WTC11 (cell line): ENCODE measurements around the gene NRP2. TPM values are rescaled to one million over a fixed set of nuclear protein-coding genes. Genes with fewer than 3 reads are reported as not detected.

ENCODE experiments used
- ATAC-seq: fragments of 200-7000 bp; cut with Tn5 transposase; 2 replicates; pipeline ENCODE4 v1.10.0; 2021; ENCODE audit warnings: mild to moderate bottlenecking, moderate library complexity
- CTCF ChIA-PET: fragments of 300-600 bp; sonication (Branson Sonifier 250); formaldehyde crosslinking; loops from one replicate; lab custom pipeline; 2021; ENCODE audit warnings: antibody characterized with exemption; lab: Charles Lee
- POLR2A ChIA-PET: fragments of 350-600 bp; sonication (Branson Sonifier 250); formaldehyde crosslinking; loops from one replicate; lab custom pipeline; 2021; ENCODE audit warnings: antibody characterized with exemption; lab: Charles Lee
- DNase-seq: peaks from one replicate; pipeline ENCODE4 v3.0.0; 2021; ENCODE audit warnings: low spot score
- H3K27ac Mint-ChIP-seq: 2 replicates; pipeline ENCODE4 v1.8.0; 2021; ENCODE audit warnings: mixed read lengths
- H3K27me3 Mint-ChIP-seq: 2 replicates; pipeline ENCODE4 v1.8.0; 2021; ENCODE audit warnings: low read depth, mild to moderate bottlenecking, moderate library complexity, mixed read lengths
- H3K36me3 Mint-ChIP-seq: 2 replicates; pipeline ENCODE4 v1.8.0; 2021; ENCODE audit warnings: mixed read lengths
- H3K4me1 Mint-ChIP-seq: 2 replicates; pipeline ENCODE4 v1.8.0; 2022; ENCODE audit warnings: mixed read lengths
- H3K4me3 Mint-ChIP-seq: 2 replicates; pipeline ENCODE4 v1.8.0; 2021; ENCODE audit warnings: mild to moderate bottlenecking, moderate library complexity, mixed read lengths
- H3K9me3 Mint-ChIP-seq: 2 replicates; pipeline ENCODE4 v1.8.0; 2021; ENCODE audit warnings: mixed read lengths
- ATF1 ChIP-seq: sonication (generic); formaldehyde crosslinking; IDR thresholded peaks from 2 replicates; pipeline ENCODE4 v1.8.1; 2023; ENCODE audit warnings: mild to moderate bottlenecking, moderate library complexity, missing genetic modification reagents
- CREB1 ChIP-seq: sonication (generic); formaldehyde crosslinking; IDR thresholded peaks from 2 replicates; pipeline ENCODE4 v1.8.0; 2023; ENCODE audit warnings: mild to moderate bottlenecking, missing genetic modification reagents
- ELF4 ChIP-seq: sonication (generic); formaldehyde crosslinking; IDR thresholded peaks from 2 replicates; pipeline ENCODE4 v1.8.1; 2022; ENCODE audit warnings: low read depth, mild to moderate bottlenecking, moderate library complexity, missing genetic modification reagents
- MYBL2 ChIP-seq: sonication (generic); formaldehyde crosslinking; IDR thresholded peaks from 2 replicates; pipeline ENCODE4 v1.8.1; 2023; ENCODE audit warnings: mild to moderate bottlenecking, moderate library complexity, missing genetic modification reagents
- NFATC4 ChIP-seq: fragments of 250-450 bp; sonication (Bioruptor Pico); IDR thresholded peaks from 2 replicates; pipeline ENCODE4 v1.9.0; 2021; ENCODE audit warnings: mild to moderate bottlenecking
- SMAD4 ChIP-seq: sonication (generic); formaldehyde crosslinking; IDR thresholded peaks from 2 replicates; pipeline ENCODE4 v1.8.0; 2022; ENCODE audit warnings: mild to moderate bottlenecking, missing genetic modification reagents
- ZNF317 ChIP-seq: sonication (generic); formaldehyde crosslinking; IDR thresholded peaks from 2 replicates; pipeline ENCODE4 v1.8.1; 2023; ENCODE audit warnings: low read depth, mild to moderate bottlenecking, moderate library complexity, missing genetic modification reagents, borderline replicate concordance
- ZNF396 ChIP-seq: fragments of 250-450 bp; sonication (Bioruptor Pico); IDR thresholded peaks from 2 replicates; pipeline ENCODE4 v1.8.0; 2021; ENCODE audit warnings: mild to moderate bottlenecking, moderate library complexity, borderline replicate concordance
- ZNF416 ChIP-seq: fragments of 250-450 bp; sonication (Bioruptor Pico); IDR thresholded peaks from 2 replicates; pipeline ENCODE4 v1.9.0; 2021; ENCODE audit warnings: mild to moderate bottlenecking, inconsistent platforms
- ZNF423 ChIP-seq: fragments of 250-450 bp; sonication (Bioruptor Pico); IDR thresholded peaks from 2 replicates; pipeline ENCODE4 v2.1.2; 2022; ENCODE audit warnings: mild to moderate bottlenecking, moderate library complexity
- ZNF671 ChIP-seq: fragments of 250-450 bp; sonication (Bioruptor Pico); IDR thresholded peaks from 2 replicates; pipeline ENCODE4 v1.8.0; 2021; ENCODE audit warnings: mild to moderate bottlenecking
- total RNA-seq: library from RNA; stranded (reverse); gene quantifications from 3 replicates; pipeline ENCODE4 v1.2.3, GENCODE V29; 2021
- TF ChIP-seq, protein P1 (sequence below): sonication (generic); formaldehyde crosslinking; IDR thresholded peaks from 2 replicates; pipeline ENCODE4 v1.8.0; 2022; ENCODE audit warnings: missing genetic modification reagents
- TF ChIP-seq, protein P2 (sequence below): sonication (generic); formaldehyde crosslinking; conservative IDR thresholded peaks from 2 replicates; pipeline ENCODE4 v1.8.1; 2023; ENCODE audit warnings: mild to moderate bottlenecking, low read depth, missing genetic modification reagents, moderate library complexity
- TF ChIP-seq, protein P3 (sequence below): fragments of 250-450 bp; sonication (Bioruptor Pico); IDR thresholded peaks from 2 replicates; pipeline ENCODE4 v1.9.0; 2021; ENCODE audit warnings: mild to moderate bottlenecking

NRP2 gene
- total RNA-seq, 1 experiment from 2014 or later = 41.0 TPM

DNA sequence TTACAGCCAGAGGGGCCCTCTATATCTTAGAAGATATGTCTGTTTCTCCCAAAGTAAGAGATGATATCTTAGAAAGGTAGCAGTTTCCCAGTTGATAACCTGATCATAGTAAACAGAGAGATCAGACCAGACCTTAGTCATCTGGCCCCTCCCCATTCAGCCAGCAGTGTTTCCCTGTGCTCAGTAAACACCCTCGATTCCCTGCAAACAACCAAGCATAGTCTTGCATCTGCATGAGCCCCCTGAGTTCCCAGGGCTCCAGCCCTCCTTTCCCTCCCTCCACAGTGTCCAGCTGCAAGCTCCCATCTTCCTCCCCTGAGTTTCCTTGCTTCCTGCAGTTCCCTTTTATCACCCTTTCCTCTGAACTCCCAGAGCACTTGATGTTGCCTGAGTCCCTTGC lies 20.3 kb downstream of the NRP2 start:
- TF ChIP-seq ZNF317 (CRISPR knock-in tag) = no peak
- no peak for TF ChIP-seq CREB1 (CRISPR knock-in tag)
- TF ChIP-seq, protein P1, sequence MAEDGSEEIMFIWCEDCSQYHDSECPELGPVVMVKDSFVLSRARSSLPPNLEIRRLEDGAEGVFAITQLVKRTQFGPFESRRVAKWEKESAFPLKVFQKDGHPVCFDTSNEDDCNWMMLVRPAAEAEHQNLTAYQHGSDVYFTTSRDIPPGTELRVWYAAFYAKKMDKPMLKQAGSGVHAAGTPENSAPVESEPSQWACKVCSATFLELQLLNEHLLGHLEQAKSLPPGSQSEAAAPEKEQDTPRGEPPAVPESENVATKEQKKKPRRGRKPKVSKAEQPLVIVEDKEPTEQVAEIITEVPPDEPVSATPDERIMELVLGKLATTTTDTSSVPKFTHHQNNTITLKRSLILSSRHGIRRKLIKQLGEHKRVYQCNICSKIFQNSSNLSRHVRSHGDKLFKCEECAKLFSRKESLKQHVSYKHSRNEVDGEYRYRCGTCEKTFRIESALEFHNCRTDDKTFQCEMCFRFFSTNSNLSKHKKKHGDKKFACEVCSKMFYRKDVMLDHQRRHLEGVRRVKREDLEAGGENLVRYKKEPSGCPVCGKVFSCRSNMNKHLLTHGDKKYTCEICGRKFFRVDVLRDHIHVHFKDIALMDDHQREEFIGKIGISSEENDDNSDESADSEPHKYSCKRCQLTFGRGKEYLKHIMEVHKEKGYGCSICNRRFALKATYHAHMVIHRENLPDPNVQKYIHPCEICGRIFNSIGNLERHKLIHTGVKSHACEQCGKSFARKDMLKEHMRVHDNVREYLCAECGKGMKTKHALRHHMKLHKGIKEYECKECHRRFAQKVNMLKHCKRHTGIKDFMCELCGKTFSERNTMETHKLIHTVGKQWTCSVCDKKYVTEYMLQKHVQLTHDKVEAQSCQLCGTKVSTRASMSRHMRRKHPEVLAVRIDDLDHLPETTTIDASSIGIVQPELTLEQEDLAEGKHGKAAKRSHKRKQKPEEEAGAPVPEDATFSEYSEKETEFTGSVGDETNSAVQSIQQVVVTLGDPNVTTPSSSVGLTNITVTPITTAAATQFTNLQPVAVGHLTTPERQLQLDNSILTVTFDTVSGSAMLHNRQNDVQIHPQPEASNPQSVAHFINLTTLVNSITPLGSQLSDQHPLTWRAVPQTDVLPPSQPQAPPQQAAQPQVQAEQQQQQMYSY = no peak
- no peak for TF ChIP-seq ELF4 (CRISPR knock-in tag)
- TF ChIP-seq, protein P2, sequence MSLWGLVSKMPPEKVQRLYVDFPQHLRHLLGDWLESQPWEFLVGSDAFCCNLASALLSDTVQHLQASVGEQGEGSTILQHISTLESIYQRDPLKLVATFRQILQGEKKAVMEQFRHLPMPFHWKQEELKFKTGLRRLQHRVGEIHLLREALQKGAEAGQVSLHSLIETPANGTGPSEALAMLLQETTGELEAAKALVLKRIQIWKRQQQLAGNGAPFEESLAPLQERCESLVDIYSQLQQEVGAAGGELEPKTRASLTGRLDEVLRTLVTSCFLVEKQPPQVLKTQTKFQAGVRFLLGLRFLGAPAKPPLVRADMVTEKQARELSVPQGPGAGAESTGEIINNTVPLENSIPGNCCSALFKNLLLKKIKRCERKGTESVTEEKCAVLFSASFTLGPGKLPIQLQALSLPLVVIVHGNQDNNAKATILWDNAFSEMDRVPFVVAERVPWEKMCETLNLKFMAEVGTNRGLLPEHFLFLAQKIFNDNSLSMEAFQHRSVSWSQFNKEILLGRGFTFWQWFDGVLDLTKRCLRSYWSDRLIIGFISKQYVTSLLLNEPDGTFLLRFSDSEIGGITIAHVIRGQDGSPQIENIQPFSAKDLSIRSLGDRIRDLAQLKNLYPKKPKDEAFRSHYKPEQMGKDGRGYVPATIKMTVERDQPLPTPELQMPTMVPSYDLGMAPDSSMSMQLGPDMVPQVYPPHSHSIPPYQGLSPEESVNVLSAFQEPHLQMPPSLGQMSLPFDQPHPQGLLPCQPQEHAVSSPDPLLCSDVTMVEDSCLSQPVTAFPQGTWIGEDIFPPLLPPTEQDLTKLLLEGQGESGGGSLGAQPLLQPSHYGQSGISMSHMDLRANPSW (CRISPR knock-in tag) = no peak
- TF ChIP-seq MYBL2 (CRISPR knock-in tag) = no peak
- TF ChIP-seq, protein P3, sequence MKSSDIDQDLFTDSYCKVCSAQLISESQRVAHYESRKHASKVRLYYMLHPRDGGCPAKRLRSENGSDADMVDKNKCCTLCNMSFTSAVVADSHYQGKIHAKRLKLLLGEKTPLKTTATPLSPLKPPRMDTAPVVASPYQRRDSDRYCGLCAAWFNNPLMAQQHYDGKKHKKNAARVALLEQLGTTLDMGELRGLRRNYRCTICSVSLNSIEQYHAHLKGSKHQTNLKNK (CRISPR knock-in tag) = no peak
- no peak for TF ChIP-seq ZNF396
- TF ChIP-seq ZNF423 = no peak
- peaks cover 73% of the 10 kb centered on the region for H3K4me1 Mint-ChIP-seq
- no peaks in the 10 kb centered on the region for H3K9me3 Mint-ChIP-seq
- ATAC-seq (peak; percentile 45), DNase-seq (no peak)
- 0 out of 2 replicates have a peak, but pooled peaks cover 2% of the 10 kb centered on the region for H3K36me3 Mint-ChIP-seq
- peak overlapping the region; percentile 53; the same call in 1 of the 2 replicates for H3K27ac Mint-ChIP-seq
- no peaks in the 10 kb centered on the region for H3K27me3 Mint-ChIP-seq
- CTCF ChIA-PET = interaction anchor here (0.7 to 1.8 kb wide), 2 partner anchors 19 to 181 kb away, joined by 3 to 7 read pairs; no protein-coding TSS in a partner anchor
- H3K4me3 Mint-ChIP-seq = no peak overlapping the region
- POLR2A ChIA-PET = no interaction called here

DNA sequence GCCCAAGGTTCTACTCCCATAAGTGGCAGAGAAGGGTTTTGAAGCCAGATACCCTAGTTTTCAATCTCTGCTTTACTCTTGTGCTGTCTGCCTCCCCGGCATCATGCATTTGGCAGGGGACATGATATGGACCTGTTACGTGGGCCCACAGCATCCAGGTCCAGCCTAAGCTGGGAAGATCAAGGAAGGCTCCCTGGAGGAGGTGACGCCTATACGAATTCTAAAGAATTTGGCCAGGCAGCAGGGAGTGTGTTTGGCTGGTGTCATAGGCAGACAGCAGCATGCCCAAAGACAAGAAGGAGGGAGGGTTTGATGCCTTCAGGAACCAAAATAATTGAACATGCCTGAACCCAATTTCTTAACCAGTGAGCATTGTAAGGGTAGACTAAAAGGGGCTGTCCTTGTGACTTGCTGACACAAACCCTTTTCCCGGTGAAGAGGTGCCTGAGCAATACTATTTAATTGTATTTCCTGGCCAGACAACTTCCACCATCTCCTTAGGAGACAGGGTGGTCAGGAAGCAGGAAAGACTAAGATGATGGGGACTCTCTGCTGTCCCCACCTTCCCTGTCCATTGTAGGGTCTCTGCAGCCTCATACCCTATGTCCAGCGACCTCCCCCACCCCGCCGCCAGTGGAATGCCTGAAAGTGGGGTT lies 21.3 kb downstream of the NRP2 start:
- ChIA-PET CTCF (interaction anchor here (0.7 to 1.8 kb wide), 2 partner anchors 18 to 180 kb away, joined by 3 to 7 read pairs; no protein-coding TSS in a partner anchor), POLR2A (no interaction called here)
- H3K4me1 Mint-ChIP-seq = peaks cover 63% of the 10 kb centered on the region

DNA sequence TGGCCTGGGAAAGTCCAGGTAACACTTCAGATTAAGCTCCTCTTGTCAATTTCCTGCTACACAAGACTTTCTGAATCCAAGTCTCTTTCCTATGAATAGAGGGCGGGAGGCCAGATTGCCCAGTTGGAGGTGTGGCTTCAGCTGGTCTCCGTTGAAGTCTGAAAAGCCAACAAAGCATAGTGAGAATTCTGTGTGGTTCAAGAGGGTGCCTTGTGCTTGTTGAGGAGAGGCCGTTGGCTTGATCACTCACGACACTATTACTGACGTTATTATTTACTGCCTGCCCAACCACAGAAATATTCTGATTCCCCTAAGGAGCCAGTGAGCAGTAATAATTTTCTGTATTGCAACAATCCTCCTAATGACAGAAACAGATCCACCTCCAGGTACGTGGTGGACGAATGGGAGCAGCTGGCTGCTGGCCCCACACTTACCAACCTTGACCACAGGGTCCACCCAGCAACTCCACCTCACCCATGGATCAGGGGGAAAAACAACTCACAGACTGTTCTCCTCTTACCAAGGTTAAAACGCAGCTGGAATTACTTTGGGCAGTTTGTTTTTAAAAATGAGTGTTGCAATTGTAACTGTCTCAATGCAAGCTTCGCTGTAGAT lies 21.9 kb downstream of the NRP2 start:
- no peaks in the 10 kb centered on the region for H3K27me3 Mint-ChIP-seq
- no peak overlapping the region for H3K4me3 Mint-ChIP-seq
- H3K4me1 Mint-ChIP-seq = peaks cover 56% of the 10 kb centered on the region
- H3K27ac Mint-ChIP-seq = peak overlapping the region; percentile 26
- DNase-seq = no peak
- ChIA-PET CTCF (interaction anchor here (0.7 to 1.3 kb wide), 3 partner anchors 17 to 222 kb away, joined by 3 read pairs; no protein-coding TSS in a partner anchor), POLR2A (no interaction called here)
- TF ChIP-seq ATF1 (CRISPR knock-in tag) = no peak
- H3K36me3 Mint-ChIP-seq = no peaks in the 10 kb centered on the region
- no peaks in the 10 kb centered on the region for H3K9me3 Mint-ChIP-seq
- ATAC-seq = no peak

More for the DNA sequence above, 21.3 kb downstream of the NRP2 start:
- no peaks in the 10 kb centered on the region for H3K27me3 Mint-ChIP-seq
- DNase-seq (no peak), ATAC-seq (no peak)
- no peak overlapping the region; the same call in 1 of the 2 replicates for H3K27ac Mint-ChIP-seq
- no peak overlapping the region for H3K4me3 Mint-ChIP-seq
- H3K36me3 Mint-ChIP-seq = no peaks in the 10 kb centered on the region
- no peaks in the 10 kb centered on the region for H3K9me3 Mint-ChIP-seq
- TF ChIP-seq NFATC4 (CRISPR knock-in tag) = no peak
- no peak for TF ChIP-seq SMAD4 (CRISPR knock-in tag)
- no peak for TF ChIP-seq CREB1 (CRISPR knock-in tag)
- TF ChIP-seq, protein P3 (CRISPR knock-in tag) = no peak
- TF ChIP-seq ZNF416 (CRISPR knock-in tag) = no peak
- TF ChIP-seq ZNF671 (CRISPR knock-in tag) = no peak
